Stimulated activated CD4-positive, alpha-beta T cell treated with anti-CD3 and anti-CD28 coated beads, Interleukin-1b, Interleukin-23, amount 100 ng/mL, for 1 hour (primary cell): ENCODE results near the gene PLA2G5.

Experiments
- DNase-seq, 2 donors: peaks; one replicate each; pipeline ENCODE4 v3.0.0-alpha.2; 2020; ENCODE audit warnings: low read depth in 2 of 2

PLA2G5 gene

DNA sequence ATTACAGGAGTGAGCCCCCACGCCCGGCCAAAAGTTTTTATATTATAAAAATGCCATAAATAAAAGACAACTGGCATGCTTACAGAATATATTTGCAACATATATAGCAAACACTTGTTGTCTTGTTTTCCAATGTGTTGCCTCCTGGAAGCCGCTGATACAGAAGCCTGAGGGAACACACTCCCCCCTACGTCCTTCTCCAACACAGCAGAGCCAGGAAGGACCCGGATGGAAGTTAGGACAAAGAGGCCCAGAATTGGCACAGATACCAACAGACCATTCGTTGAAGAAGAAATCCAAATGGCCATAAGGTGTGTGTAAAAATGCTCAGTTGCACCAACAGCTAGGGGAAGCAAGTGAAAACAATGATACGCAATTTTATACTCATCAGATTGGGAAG is 1.3 kb upstream of the PLA2G5 start:
- no peak for DNase-seq

DNA sequence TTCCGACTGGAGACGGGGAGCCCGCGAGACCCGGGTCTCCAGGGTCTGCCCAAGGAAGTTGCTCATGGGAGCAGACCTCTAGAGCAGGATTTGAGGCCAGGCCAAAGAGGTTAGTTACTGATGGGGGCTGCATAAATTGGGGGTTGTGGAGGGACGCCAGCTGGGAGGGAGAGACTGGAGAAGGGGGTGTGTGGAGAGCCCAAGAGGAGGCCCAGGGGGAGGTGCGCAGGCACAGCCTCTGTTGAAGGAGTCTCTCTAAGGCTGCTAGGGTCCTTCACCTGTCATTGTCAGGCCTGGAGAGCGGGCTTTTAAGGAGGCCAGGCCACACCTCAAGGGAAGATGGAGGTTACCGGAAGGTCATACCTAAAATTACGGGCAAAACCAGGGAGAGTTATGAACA is 363 bp downstream of the PLA2G5 start:
- DNase-seq = no peak

DNA sequence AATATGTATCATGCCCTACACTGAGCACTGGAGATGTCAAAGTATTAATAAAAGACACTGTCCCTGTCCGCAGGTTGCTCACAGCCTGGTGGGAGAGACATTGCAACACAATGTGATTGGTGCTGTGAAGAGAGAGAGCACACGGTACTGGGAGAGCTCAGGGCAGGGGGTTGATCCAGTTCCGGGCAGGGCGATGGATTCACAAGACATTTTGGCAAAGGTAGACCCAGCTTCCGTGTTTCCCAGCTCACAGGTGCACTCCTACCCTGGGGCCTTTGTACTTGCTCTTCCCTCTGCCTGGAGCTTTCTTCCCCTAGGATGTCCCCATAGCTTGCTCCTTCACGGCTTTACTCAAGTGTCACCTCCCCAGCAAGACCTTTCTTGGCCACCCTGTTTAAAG is 1.4 kb downstream of the PLA2G5 start:
- DNase-seq = no peak

GRCh38 chr1:20072771-20073170 is 2.8 kb downstream of the PLA2G5 start:
- DNase-seq = no peak

DNA sequence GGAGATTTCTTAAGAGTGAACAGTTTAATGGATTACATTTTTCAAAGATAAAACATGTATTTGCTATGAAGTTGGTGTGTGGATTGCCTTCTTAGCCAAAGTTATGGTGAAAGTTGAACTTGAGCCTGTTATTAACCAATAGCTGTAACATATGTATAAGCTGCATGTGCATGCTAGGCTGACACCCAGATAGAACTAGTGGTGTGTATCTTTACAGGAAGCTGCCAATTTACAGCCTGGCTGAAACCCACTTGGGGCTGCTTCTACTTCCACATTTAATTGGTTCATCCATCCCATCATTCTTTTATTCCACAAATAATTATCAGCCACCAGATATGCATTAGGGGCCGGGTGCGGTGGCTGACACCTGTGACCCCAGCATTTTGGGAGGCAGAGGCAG is 3.3 kb downstream of the PLA2G5 start:
- no peak for DNase-seq

- no peak for DNase-seq
Observed at GRCh38 chr1:20074055-20074724, 4.2 kb downstream of the PLA2G5 start.

GRCh38 chr1:20074725-20075171 is 4.8 kb downstream of the PLA2G5 start:
- DNase-seq = no peak

DNA sequence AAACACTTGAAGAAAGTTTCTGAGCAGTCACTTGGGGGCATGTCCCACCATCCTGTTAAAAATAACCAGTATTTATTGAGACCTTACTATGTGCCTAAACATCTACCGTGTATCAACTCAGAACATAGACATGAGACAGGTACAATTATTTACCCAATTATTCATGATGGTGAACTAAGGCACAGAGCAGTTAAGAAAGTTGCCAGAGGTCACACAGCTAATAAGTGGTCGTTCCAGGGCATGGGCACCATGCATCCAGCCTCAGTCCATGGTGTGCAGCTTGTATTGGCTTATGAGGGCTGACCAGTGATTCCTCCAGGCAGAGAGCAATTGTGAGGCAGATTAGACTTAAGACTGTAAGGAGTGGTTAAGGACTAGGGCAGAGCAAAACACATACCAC is 5.4 kb downstream of the PLA2G5 start:
- no peak for DNase-seq

GRCh38 chr1:20076223-20076622 is 6.2 kb downstream of the PLA2G5 start:
- DNase-seq = no peak

DNA sequence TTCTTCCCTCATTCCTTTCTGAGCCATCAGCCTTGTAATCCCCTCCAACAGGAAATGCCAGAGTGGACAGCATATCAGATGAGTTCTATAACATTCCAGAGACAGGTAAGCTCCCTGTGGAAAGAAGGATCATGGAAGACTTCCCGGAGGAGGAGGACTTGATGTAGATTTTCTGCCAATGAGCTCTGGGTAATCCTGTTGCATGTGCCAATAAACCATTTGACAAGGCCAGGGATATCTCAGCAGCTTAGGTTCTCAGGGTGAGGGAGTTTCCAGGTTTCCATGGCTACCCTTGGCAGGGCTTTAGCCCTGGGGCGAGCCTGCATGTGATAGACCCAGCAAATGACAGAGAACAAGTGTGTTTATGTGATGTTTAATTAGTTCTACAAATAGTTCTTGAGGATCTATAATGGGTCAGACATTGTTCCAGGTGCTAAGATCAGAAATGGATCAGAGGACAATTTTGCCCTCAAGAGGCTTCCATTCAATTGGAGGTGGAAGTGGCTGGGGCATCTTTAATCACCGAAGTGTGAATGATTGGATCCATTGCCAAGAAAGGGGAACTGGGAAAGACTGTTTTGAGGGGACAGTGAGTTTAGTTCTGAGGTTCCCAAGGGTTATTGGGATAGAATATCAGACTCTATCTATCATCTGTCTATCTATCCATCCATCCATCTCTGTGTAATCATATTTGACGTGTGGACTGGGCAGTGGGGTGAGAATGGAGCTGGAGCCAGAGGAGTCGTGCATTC is 6.9 kb downstream of the PLA2G5 start:
- DNase-seq = no peak

DNA sequence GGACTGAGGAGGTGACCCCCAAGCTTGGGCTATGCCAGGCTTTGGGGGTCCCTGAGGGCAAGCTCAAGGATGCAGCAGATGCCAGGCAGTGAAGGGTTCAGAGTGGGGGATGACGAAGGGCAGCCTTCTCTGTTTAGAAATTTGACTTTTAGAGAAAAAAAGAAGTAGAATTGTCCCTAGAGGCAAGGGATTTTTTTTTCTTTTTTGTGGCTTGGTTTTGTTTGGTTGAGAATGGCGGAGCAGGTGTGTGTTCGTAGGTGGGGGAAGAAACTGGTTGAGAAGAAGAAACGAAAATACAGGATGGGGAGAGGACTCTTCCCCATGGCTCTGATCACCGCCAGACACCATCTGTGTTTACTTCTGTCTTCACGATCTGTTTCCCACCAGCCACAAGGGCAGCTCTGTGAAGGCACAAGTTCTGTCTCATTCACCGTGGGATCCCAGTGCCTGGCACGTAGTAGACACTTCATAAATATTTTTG is 8.2 kb downstream of the PLA2G5 start:
- DNase-seq = no peak

DNA sequence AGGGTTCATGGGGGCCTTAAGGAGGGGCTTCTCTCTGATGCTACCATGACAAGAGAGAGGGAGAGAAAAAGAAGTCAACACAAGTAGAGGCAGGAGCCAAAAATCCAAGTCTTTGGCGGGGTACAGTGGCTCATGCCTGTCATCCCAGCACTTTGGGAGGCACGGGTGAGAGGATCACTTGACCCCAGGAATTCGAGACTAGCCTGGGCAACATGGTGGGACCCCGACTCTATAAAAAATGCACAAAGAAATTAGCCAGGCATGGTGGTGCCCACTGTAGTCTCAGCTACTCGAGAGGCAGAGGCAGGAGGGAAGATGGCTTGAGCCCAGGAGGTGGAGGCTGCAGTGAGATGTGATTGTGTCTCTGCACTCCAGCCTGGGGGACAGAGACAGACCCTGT is 8.7 kb downstream of the PLA2G5 start:
- no peak for DNase-seq

DNA sequence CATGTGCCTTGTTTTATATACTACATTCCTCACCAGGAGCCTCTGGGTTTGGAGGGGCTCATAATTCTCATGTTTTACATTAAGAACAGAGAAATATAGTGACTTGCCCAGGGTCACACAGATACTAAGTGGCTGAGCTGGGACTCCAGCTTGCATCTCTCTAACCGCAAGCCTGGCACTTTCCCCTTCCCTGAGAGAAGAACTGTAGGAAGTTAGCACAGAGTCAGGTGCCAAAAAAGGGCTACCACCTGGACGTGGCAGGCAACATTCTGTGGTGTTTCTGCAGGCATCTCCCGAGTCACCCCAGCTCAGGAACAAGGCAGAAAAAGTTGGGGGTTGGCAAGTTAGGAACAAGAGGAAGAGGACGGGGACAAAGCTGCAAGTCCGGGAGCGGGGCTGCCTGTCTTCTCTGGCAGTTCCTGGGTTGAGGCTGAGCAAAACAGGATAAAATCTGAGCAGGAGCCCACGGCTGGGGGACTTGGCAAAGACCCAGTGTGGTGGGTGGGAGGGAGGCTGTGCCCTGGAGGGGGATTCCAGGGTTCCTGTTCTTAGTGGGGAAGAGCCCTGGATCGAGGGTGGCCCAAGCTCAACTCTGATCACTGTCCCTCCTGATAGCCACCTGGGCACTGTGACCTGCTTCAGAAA is 9.8 kb downstream of the PLA2G5 start:
- no peak for DNase-seq

DNA sequence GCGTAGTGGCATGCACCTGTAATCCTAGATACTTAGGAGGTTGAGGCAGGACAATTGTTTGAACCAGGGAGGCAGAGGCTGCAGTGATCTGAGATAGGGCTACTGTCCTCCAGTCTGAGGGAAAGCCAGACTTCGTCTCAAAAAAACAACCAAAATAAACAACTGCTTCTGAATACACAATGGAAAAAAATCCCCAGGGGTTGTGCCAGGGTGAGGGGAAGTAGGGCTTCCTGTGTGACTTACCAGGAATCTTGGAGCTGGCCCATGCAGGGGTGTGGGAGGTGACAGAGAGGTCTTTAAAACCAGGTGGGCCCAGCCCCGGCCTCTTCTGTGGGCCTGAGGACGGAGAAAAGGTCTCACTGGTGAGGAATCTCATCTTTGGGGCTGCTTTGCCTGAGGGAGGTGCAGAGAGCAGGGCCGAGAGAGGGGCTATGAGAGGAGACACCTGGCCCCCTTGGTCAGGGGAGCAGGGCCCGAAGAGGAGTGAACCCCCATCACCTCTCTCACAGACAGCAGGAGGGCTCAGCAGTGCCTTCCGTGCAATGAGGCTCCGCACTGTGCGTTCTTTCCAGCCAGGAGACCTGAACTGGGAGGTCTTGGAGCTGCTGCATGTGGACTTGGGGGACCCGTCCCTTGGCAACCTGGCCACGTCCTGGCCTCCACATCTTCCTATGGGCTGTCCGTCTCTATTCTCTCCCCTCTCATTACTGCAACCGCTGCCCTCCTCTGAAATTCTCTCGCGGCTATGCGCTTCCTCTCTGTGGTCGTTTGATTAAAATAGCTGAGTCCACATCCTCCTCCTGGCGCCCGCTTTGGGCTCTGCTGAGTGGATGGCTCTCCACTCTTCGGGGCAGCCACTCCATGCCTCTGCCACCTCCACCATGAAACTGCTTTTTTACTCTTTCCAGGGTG is 10.7 kb downstream of the PLA2G5 start:
- no peak for DNase-seq

GRCh38 chr1:20081353-20081810 is 11.4 kb downstream of the PLA2G5 start:
- no peak for DNase-seq

DNA sequence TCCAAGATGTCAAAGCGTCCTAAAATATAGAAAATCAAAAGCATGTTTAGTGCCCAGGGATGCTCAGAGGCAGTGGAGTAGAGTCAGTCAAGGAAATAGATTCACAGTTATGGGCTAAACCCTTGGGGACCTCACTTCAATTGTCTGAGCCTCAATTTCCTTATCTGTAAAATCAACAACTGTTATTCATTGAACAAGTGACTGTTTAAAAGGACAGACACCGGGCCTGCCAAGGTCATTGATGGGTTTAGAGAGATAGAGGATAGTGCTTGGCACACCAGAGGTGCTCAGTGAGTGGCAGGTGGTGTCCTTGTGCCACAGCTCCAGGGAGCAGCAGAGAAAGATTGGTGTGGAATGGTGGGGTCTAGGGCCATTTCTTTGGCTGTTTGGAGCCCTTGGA is 12.8 kb downstream of the PLA2G5 start:
- no peak for DNase-seq

DNA sequence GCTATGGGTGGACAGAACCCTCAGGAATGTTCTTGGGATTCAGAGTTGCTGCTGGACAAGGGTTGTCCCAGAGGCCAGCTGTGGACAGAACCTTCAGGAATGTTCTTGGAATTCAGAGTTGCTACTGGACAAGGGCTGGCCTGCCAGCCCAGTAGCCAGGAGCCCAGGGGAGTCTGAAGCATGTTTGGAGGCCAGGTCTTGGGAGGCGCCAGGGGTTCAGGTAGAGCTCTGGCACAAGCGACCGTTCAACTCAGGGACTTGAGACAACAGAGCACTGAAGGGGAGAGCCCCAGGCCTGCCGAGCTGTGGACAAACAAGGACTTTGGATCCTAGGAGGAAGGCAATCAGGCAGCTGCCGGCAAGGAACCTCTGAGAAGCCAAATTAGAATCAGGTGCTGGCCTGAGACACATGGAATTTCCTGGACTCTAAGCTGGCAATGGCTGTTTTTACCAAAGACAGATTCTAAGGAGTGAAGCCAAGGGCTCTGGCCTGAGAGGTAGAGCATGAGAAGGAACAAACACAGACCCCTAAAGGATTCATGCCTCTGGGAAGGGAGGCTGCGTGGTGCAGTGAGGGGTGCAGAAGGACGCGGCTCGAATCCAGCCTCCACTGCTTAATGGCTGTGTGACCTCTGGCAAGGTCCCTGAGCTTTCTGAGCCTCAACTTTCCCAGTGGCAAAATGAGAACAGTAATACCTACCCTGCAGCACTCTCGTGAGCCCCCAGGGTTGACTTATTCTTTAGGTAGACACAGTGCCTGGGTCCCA is 13.4 kb downstream of the PLA2G5 start:
- DNase-seq = no peak

DNA sequence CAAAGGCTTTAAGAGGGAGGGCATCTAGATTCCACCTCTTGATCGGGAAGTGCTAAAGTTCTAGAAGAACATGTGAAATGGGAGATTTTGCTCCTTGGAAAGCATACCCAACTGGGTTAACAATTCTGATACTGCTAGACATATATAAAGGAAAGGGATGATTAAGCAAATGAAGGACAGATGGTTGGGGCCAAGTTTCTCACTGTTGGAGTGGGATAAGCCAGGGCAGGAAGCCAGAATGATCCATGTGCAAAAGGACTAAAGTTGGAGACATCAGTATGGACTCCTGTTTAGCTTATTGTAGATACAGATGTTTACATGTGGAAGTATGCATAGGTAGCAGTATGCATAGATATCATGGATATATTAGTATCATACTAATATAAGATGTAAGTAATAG is 16.8 kb downstream of the PLA2G5 start:
- no peak for DNase-seq

DNA sequence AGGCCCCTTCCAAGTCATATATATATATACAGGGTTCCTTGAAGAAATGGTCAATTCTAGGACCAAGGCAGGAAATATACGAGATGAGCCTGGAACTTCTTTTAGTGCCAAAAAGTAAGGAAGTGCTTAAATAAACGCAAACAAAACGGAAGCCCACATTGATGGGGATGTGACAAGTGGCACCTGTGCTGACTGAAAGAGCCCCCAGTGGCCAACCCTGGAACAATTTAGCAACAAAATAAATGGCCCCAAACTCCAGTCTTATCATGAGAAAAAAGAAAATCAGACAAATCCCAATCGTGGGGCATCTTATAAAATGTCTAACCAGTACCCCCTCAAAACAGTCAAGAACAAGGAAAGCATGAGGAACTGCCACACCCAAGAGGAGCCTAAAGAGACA is 17.7 kb downstream of the PLA2G5 start:
- no peak for DNase-seq

GRCh38 chr1:20089328-20090077 is 19.5 kb downstream of the PLA2G5 start:
- no peak for DNase-seq
